H1 (cell line): Measurements from ENCODE around the gene AMOTL2. TPM values are rescaled to one million over a fixed set of nuclear protein-coding genes. Genes with fewer than 3 reads are reported as not detected.

Experiments used
- CTCF ChIA-PET: fragments of 300-600 bp; sonication (Branson Sonifier 250); formaldehyde crosslinking; loops from one replicate; lab custom pipeline; 2021; ENCODE audit not compliant: partially characterized antibody; lab: Charles Lee
- POLR2A ChIA-PET: fragments of 300-600 bp; sonication (Branson Sonifier 250); formaldehyde crosslinking; loops from one replicate; lab custom pipeline; 2021; ENCODE audit warnings: inconsistent platforms; ENCODE audit not compliant: partially characterized antibody; lab: Charles Lee
- DNase-seq, 2 experiments: peaks; one replicate each; pipeline versions ENCODE4 v3.0.0 to v3.0.0-alpha.2; 2010 to 2022; ENCODE audit warnings: low spot score in 2 of 2, low read depth in 1 of 2, mixed read lengths in 1 of 2
- FAIRE-seq: peaks from 2 replicates; lab custom pipeline; 2011; peaks lifted over from hg19 to GRCh38; lab: Jason Lieb, UNC
- H2AFZ ChIP-seq: 2 replicates; pipeline ENCODE4 v1.8.1; 2012; ENCODE audit warnings: low read length, inconsistent platforms
- H2AK5ac ChIP-seq: 2 replicates; pipeline ENCODE4 v1.6.1; 2013; ENCODE audit warnings: low read depth, low read length
- H2BK120ac ChIP-seq: replicated peaks from 2 replicates; pipeline ENCODE3; 2013; ENCODE audit warnings: low read depth, low read length, inconsistent platforms
- H2BK12ac ChIP-seq: 2 replicates; pipeline ENCODE4 v1.6.1; 2013; ENCODE audit warnings: low read depth, low read length
- H2BK15ac ChIP-seq: 2 replicates; pipeline ENCODE4 v1.6.1; 2013; ENCODE audit warnings: low read length
- H2BK20ac ChIP-seq: 2 replicates; pipeline ENCODE4 v1.6.1; 2013; ENCODE audit warnings: low read length
- H2BK5ac ChIP-seq: 2 replicates; pipeline ENCODE4 v1.6.1; 2013; ENCODE audit warnings: low read depth, low read length
- H3K14ac ChIP-seq: 2 replicates; pipeline ENCODE4 v1.6.1; 2013; ENCODE audit warnings: inconsistent platforms; ENCODE audit not compliant: insufficient read length
- H3K18ac ChIP-seq: 2 replicates; pipeline ENCODE4 v1.6.1; 2013; ENCODE audit warnings: low read length; ENCODE audit errors: extremely low read depth
- H3K23ac ChIP-seq: 2 replicates; pipeline ENCODE4 v1.6.1; 2013; ENCODE audit warnings: inconsistent platforms; ENCODE audit not compliant: insufficient read length
- H3K23me2 ChIP-seq: 2 replicates; pipeline ENCODE4 v1.6.1; 2013; ENCODE audit warnings: low read depth, low read length
- H3K27ac ChIP-seq: 2 replicates; pipeline ENCODE4 v1.6.1; 2011; ENCODE audit warnings: low read depth, low read length, inconsistent platforms
- H3K27me3 ChIP-seq, 4 experiments: replicated peaks in 1 of 4; 1 replicate in 1 of 4; 2 replicates in 3 of 4; pipeline versions ENCODE4 v1.6.1 to v1.8.1; 2011 to 2013; ENCODE audit warnings: low read length in 3 of 4, mild to moderate bottlenecking in 3 of 4, inconsistent platforms in 2 of 4, mixed read lengths in 2 of 4, moderate library complexity in 1 of 4; ENCODE audit not compliant: control insufficient read depth in 3 of 4, insufficient read depth in 3 of 4; ENCODE audit errors: extremely low read depth in 1 of 4
- H3K36me3 ChIP-seq, 4 experiments: 2 replicates each; pipeline versions ENCODE4 v1.6.1 to v1.8.1; 2011 to 2013; ENCODE audit warnings: mild to moderate bottlenecking in 4 of 4, low read length in 3 of 4, moderate library complexity in 2 of 4, control low read depth in 1 of 4, inconsistent platforms in 1 of 4; ENCODE audit not compliant: insufficient read depth in 4 of 4, control insufficient read depth in 2 of 4
- H3K4ac ChIP-seq: replicated peaks from 2 replicates; pipeline ENCODE3; 2013; ENCODE audit warnings: low read length, low read depth, mixed read lengths, inconsistent platforms; ENCODE audit not compliant: insufficient read length
- H3K4me1 ChIP-seq, 4 experiments: replicated peaks in 1 of 4; 1 replicate in 1 of 4; 2 replicates in 3 of 4; pipeline versions ENCODE4 v1.6.1 to v1.8.1; 2011 to 2013; ENCODE audit warnings: low read length in 3 of 4, inconsistent platforms in 2 of 4, mixed read lengths in 1 of 4; ENCODE audit not compliant: insufficient read depth in 4 of 4, control insufficient read depth in 3 of 4
- H3K4me2 ChIP-seq, 2 experiments: 2 replicates each; pipeline versions ENCODE4 v1.6.1 to v1.8.1; 2011 to 2013; ENCODE audit warnings: low read depth in 2 of 2, low read length in 2 of 2, control low read depth in 1 of 2, inconsistent platforms in 1 of 2, mild to moderate bottlenecking in 1 of 2; ENCODE audit not compliant: insufficient read depth in 1 of 2
- H3K4me3 ChIP-seq, 4 experiments: fragments of 200-600, 300-600 bp in 1 of 4; sonication (generic), shearing (Covaris generic), sonication (Bioruptor Twin) in 1 of 4; 2 replicates each; pipeline versions ENCODE4 v1.5.1 to v1.8.1; 2011 to 2016; ENCODE audit warnings: low read length in 4 of 4, low read depth in 3 of 4, control low read depth in 2 of 4, inconsistent platforms in 2 of 4, mild to moderate bottlenecking in 2 of 4, mixed read lengths in 1 of 4, moderate library complexity in 1 of 4; ENCODE audit not compliant: insufficient read depth in 2 of 4; ENCODE audit errors: extremely low read depth in 1 of 4
- H3K56ac ChIP-seq: replicated peaks from 2 replicates; pipeline ENCODE3; 2013; ENCODE audit warnings: low read depth, mild to moderate bottlenecking, mixed read lengths, low read length, inconsistent platforms; ENCODE audit not compliant: insufficient read length
- H3K79me1 ChIP-seq: 2 replicates; pipeline ENCODE4 v1.6.1; 2013; ENCODE audit warnings: low read depth, low read length, control low read depth
- H3K79me2 ChIP-seq, 2 experiments: 2 replicates each; pipeline versions ENCODE4 v1.6.1 to v1.8.1; 2012 to 2013; ENCODE audit warnings: low read length in 2 of 2, mild to moderate bottlenecking in 2 of 2, inconsistent platforms in 1 of 2; ENCODE audit not compliant: insufficient read depth in 2 of 2, control insufficient read depth in 1 of 2
- H3K9ac ChIP-seq, 4 experiments: replicated peaks in 1 of 4; 1 replicate in 1 of 4; 2 replicates in 3 of 4; pipeline versions ENCODE4 v1.6.1 to v1.8.1; 2011 to 2013; ENCODE audit warnings: low read depth in 3 of 4, low read length in 3 of 4, control low read depth in 2 of 4, mild to moderate bottlenecking in 2 of 4, moderate library complexity in 2 of 4, inconsistent platforms in 1 of 4; ENCODE audit errors: extremely low read depth in 1 of 4
- H3K9me3 ChIP-seq, 2 experiments: 2 replicates each; pipeline versions ENCODE4 v1.6.1 to v1.8.1; 2012 to 2013; ENCODE audit warnings: mild to moderate bottlenecking in 2 of 2, moderate library complexity in 2 of 2, control low read depth in 1 of 2, inconsistent platforms in 1 of 2, low read depth in 1 of 2, low read length in 1 of 2, mixed read lengths in 1 of 2; ENCODE audit not compliant: insufficient read depth in 2 of 2
- H4K20me1 ChIP-seq, 2 experiments: replicated peaks in 1 of 2; 2 replicates each; pipeline versions ENCODE3 to v1.8.1; 2011 to 2013; ENCODE audit warnings: inconsistent platforms in 2 of 2, low read length in 2 of 2, mild to moderate bottlenecking in 1 of 2; ENCODE audit not compliant: insufficient read depth in 2 of 2, control insufficient read depth in 1 of 2
- H4K5ac ChIP-seq: 2 replicates; pipeline ENCODE4 v1.6.1; 2013; ENCODE audit warnings: low read length, low read depth, mixed read lengths, inconsistent platforms; ENCODE audit not compliant: insufficient read length
- H4K8ac ChIP-seq: 2 replicates; pipeline ENCODE4 v1.8.0; 2013; ENCODE audit warnings: mild to moderate bottlenecking, moderate library complexity, low read length, inconsistent platforms; ENCODE audit not compliant: insufficient read depth; ENCODE audit errors: extremely low read depth
- H4K91ac ChIP-seq: replicated peaks from 2 replicates; pipeline ENCODE3; 2013; ENCODE audit warnings: low read length, mixed read lengths, inconsistent platforms; ENCODE audit not compliant: insufficient read length
- CHD2 ChIP-seq: IDR thresholded peaks from 2 replicates; pipeline ENCODE4 v1.6.1; 2012; ENCODE audit warnings: low read length, improper control_type of control experiment
- JUND ChIP-seq: IDR thresholded peaks from 2 replicates; pipeline ENCODE4 v1.6.1; 2011; ENCODE audit warnings: mild to moderate bottlenecking, improper control_type of control experiment, low read length
- KDM5A ChIP-seq: fragments of 200-600 bp; IDR thresholded peaks from 2 replicates; pipeline ENCODE4 v1.7.1; 2012; ENCODE audit warnings: mild to moderate bottlenecking, low read length, inconsistent platforms, mixed read lengths
- POLR2AphosphoS5 ChIP-seq: IDR thresholded peaks from 2 replicates; pipeline ENCODE4 v1.6.1; 2011; ENCODE audit warnings: low read depth, low read length
- SP4 ChIP-seq: IDR thresholded peaks from 2 replicates; pipeline ENCODE4 v1.6.1; 2012; ENCODE audit warnings: low read length, inconsistent platforms
- WGBS, 2 experiments: shearing (Covaris generic) in 1 of 2; methylation state at CpG; one replicate each; pipeline versions ENCODE4 v1.1.6 to v1.1.7; 2013 to 2015; ENCODE audit warnings: low lambda C conversion rate in 2 of 2, mixed read lengths in 2 of 2, inconsistent platforms in 1 of 2, low coverage in 1 of 2, missing lambda C conversion rate in 1 of 2; ENCODE audit not compliant: insufficient replicate concordance in 2 of 2, insufficient coverage in 1 of 2, insufficient read length in 1 of 2; ENCODE audit errors: extremely low coverage in 1 of 2, missing lambda C conversion rate in 1 of 2; 5-methylcytosine and 5-hydroxymethylcytosine counted together
- polyA plus RNA-seq, 7 experiments: library from polyadenylated mRNA; depleted of rRNA in 3 of 7; stranded (reverse) in 5 of 7; unstranded in 2 of 7; fragments of >200 nt in 5 of 7; fragments of 200-250 nt in 2 of 7; gene quantifications; 1 replicate in 5 of 7; 2 replicates in 1 of 7; 4 replicates in 1 of 7; pipeline versions ENCODE4 v1.2.1 to v1.2.3, GENCODE V29; 2011 to 2013; ENCODE audit warnings: missing spikeins in 2 of 7, mixed read lengths in 2 of 7
- total RNA-seq: library from RNA; stranded (reverse); fragmentation: NEBNext Ultra II Directional; extraction: Animal tissue kit (Norgen Biotek cat#: 25700); gene quantifications from 2 replicates; pipeline ENCODE4 v1.2.1, GENCODE V29; 2021

The AMOTL2 gene
- total and polyA plus RNA-seq, 2 of the 8 experiments (the other 6 are each of a cell fraction or from before 2014, with no cell fraction given), result 19.0 to 63.7 TPM

DNA sequence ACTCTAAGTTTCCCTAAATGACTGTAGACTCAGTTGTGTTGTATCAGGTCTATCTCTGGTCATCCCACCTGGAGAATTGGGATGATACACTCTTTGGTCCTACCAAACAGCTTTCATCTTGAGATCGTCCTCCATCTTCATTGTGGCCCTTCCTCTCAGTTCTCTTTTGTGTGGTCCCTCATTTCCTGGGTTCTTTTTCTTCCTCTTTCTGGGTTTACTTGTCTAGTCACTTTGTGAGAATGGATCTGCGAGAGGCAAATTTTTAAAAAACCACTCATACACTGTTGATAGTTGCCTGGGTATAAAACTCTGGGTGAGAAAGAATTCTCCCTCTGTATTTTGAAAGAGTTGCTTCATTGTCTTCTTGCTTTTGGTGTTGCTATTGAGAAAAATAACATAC lies 6.0 kb upstream of the AMOTL2 start:
- TF ChIP-seq JUND, result no peak
- TF ChIP-seq CHD2, result no peak
- no peak for TF ChIP-seq SP4
- TF ChIP-seq POLR2AphosphoS5, result no peak
- TF ChIP-seq KDM5A, result no peak
- Histone ChIP-seq H4K5ac (no peak overlapping the region), H3K27ac (no peak overlapping the region), H3K56ac (no peak overlapping the region), H3K4ac (no peak overlapping the region), H3K4me1 (peaks cover 13 to 28% (median 24%) of the 10 kb centered on the region in 4 experiments), H4K91ac (no peak overlapping the region), H2BK120ac (no peak overlapping the region), H2BK5ac (no peak overlapping the region), H3K4me3 (no peak overlapping the region), H3K23me2 (peaks cover 2% of the 10 kb centered on the region; the same call in 1 of the 2 replicates), H3K23ac (no peak overlapping the region), H2AFZ (no peak overlapping the region), H2AK5ac (no peak overlapping the region), H3K4me2 (no peak overlapping the region), H3K14ac (no peak overlapping the region), H2BK15ac (no peak overlapping the region), H3K9ac (no peak overlapping the region), H4K20me1 (no peaks in the 10 kb centered on the region), H3K79me1 (no peaks in the 10 kb centered on the region), H3K79me2 (no peaks in the 10 kb centered on the region), H3K27me3 (peaks cover 7 to 35% (median 22%) of the 10 kb centered on the region in 4 experiments), H2BK12ac (no peak overlapping the region), H3K9me3 (no peaks in the 10 kb centered on the region), H3K36me3 (no peaks in the 10 kb centered on the region), H3K18ac (no peak overlapping the region), H2BK20ac (no peak overlapping the region), H4K8ac (no peak overlapping the region)
- POLR2A ChIA-PET, result interaction anchor here (2.4 to 45.2 kb wide), 3 partner anchors 7 to 33 kb away, joined by 9 to 1731 read pairs (median 35); no protein-coding TSS in a partner anchor
- 86% methylated on average over 2 of the region's 2 CpGs; no CpG with 5 or more reads in 1 of the 2 experiments for WGBS, 2 experiments
- FAIRE-seq (no peak), DNase-seq (no peak)
- CTCF ChIA-PET, result interaction anchor here (0.7 to 14.7 kb wide), 8 partner anchors 9 to 98 kb away, joined by 3 to 144 read pairs (median 8); no protein-coding TSS in a partner anchor
